Breast epithelium (tissue), 4 donors: ENCODE measurements around the gene SLC22A23. TPM values are rescaled to one million over a fixed set of nuclear protein-coding genes. Genes with fewer than 3 reads are reported as not detected.
A peak's percentile ranks its signal among the peaks of the same experiment; 100 is the strongest.

Source experiments
- DNase-seq, 2 donors: peaks; one replicate each; pipeline ENCODE4 v3.0.0-alpha.2; 2019; ENCODE audit warnings: low spot score in 2 of 2
- H3K27ac ChIP-seq, 2 donors: fragments of 200-600 bp; sonication (generic) in 1 of 2; one replicate each; pipeline ENCODE4 v1.5.1; 2016 to 2019; ENCODE audit warnings: mild to moderate bottlenecking in 1 of 2
- H3K27me3 ChIP-seq, 2 donors: fragments of 200-600 bp; sonication (generic) in 1 of 2; one replicate each; pipeline versions ENCODE4 v1.5.1 to v1.6.0; 2017 to 2019; ENCODE audit warnings: control low read depth in 1 of 2, mild to moderate bottlenecking in 1 of 2
- H3K36me3 ChIP-seq: fragments of 200-600 bp; one replicate; pipeline ENCODE4 v1.5.1; 2019
- H3K4me1 ChIP-seq, 2 donors: fragments of 200-600 bp; sonication (generic); one replicate each; pipeline ENCODE4 v1.5.1; 2016 to 2019; ENCODE audit warnings: control low read depth in 1 of 2
- H3K4me3 ChIP-seq, 3 donors: fragments of 200-600 bp; sonication (generic); 1 replicate in 2 of 3; 2 replicates in 1 of 3; pipeline ENCODE4 v1.5.1; 2016 to 2019; ENCODE audit warnings: mild to moderate bottlenecking in 3 of 3, moderate library complexity in 2 of 3
- H3K9me3 ChIP-seq, 2 donors: fragments of 200-600 bp; sonication (generic) in 1 of 2; one replicate each; pipeline ENCODE4 v1.5.1; 2016 to 2019; ENCODE audit warnings: control low read depth in 1 of 2
- POLR2A ChIP-seq: fragments of 450-650 bp; IDR thresholded peaks from one replicate; pipeline ENCODE4 v1.6.1; 2016; ENCODE audit warnings: antibody characterized with exemption, mild to moderate bottlenecking, moderate library complexity
- POLR2AphosphoS5 ChIP-seq, 3 donors: sonication (generic); formaldehyde crosslinking; IDR thresholded peaks; one replicate each; pipeline ENCODE4 v1.6.1; 2017; ENCODE audit warnings: antibody characterized with exemption in 3 of 3
- intact Hi-C: fragments of 100-400 bp; cut with DNase I; formaldehyde crosslinking; loops from one replicate; pipeline ENCODE4 v1.15.1; 2023; ENCODE audit warnings: low total_unique reads
- total RNA-seq, 3 donors: library from RNA; depleted of rRNA; stranded (reverse); fragments of >200 nt; gene quantifications; one replicate each; pipeline ENCODE4 v1.1.0, GENCODE V29; 2016
- TF ChIP-seq, protein P1 (sequence below), 3 donors: fragments of 450-650 bp; IDR thresholded peaks; one replicate each; pipeline ENCODE4 v1.5.1; 2016 to 2017; ENCODE audit warnings: antibody characterized with exemption in 3 of 3, mild to moderate bottlenecking in 3 of 3, moderate library complexity in 3 of 3

The SLC22A23 gene
- total RNA-seq, 3 donors from 2014 or later = 10.9 to 26.3 (median 22.9) TPM

DNA sequence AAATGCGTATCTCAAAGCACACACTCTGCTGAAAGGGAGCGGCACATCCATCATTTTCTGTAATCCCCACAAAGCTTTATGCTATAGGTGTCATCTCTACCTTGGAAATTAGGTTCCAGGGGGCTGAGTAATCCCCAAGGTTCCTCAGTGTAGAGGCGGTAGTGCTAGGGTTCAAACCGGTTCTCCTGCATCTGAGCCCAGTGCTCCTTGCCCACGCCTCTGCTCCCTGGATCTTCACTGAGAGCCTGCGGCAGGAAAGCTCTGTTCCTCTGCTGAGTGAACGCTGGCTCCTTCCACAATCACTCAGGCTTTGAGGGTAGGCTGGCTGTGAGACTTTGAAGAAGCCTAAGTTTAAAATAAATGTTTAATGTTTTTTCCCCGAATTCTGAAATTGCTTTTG is 24.9 kb downstream of the SLC22A23 start:
- TF ChIP-seq POLR2AphosphoS5 (IDR thresholded peaks at IDR 0.05) = no peak
- TF ChIP-seq, protein P1, sequence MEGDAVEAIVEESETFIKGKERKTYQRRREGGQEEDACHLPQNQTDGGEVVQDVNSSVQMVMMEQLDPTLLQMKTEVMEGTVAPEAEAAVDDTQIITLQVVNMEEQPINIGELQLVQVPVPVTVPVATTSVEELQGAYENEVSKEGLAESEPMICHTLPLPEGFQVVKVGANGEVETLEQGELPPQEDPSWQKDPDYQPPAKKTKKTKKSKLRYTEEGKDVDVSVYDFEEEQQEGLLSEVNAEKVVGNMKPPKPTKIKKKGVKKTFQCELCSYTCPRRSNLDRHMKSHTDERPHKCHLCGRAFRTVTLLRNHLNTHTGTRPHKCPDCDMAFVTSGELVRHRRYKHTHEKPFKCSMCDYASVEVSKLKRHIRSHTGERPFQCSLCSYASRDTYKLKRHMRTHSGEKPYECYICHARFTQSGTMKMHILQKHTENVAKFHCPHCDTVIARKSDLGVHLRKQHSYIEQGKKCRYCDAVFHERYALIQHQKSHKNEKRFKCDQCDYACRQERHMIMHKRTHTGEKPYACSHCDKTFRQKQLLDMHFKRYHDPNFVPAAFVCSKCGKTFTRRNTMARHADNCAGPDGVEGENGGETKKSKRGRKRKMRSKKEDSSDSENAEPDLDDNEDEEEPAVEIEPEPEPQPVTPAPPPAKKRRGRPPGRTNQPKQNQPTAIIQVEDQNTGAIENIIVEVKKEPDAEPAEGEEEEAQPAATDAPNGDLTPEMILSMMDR (IDR thresholded peaks at IDR 0.05) = no peak
- TF ChIP-seq POLR2A = no peak
- intact Hi-C loops = no loop called here
- Histone ChIP-seq H3K36me3 (no peaks in the 10 kb centered on the region), H3K4me3 (no peak overlapping the region), H3K27ac (peak overlapping the region in 1 of 2 donors; percentile 25), H3K27me3 (no peaks in the 10 kb centered on the region), H3K4me1 (peaks cover 0 to 9% of the 10 kb centered on the region in 2 donors), H3K9me3 (no peaks in the 10 kb centered on the region)
- no peak for DNase-seq

DNA sequence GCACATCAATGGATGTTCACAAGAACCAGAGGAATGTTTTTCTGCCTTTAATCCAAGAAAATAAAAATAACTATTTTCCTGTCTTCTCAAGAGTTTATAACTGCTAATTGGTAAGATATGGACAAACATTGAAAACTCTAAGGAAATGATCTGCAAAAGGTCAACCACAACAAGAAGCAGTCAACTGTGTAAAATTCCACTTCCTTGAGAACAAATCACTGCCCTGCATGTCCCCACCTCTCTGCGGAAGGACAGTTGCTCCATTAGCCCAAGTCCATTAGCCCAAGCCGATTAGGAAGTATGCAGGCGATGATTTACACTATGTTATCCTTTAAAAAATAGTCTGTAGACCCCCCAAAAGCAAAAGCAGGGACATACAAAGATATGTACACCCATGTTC is 27.6 kb downstream of the SLC22A23 start:
- H3K27ac ChIP-seq = no peak overlapping the region
- H3K9me3 ChIP-seq = no peaks in the 10 kb centered on the region
- H3K36me3 ChIP-seq = no peaks in the 10 kb centered on the region
- peaks cover 0 to 9% of the 10 kb centered on the region in 2 donors for H3K4me1 ChIP-seq
- no peak for DNase-seq
- H3K4me3 ChIP-seq = no peak overlapping the region
- no peaks in the 10 kb centered on the region for H3K27me3 ChIP-seq
- no peak for TF ChIP-seq POLR2A
- TF ChIP-seq, protein P1 (IDR thresholded peaks at IDR 0.05) = no peak
- no peak for TF ChIP-seq POLR2AphosphoS5 (IDR thresholded peaks at IDR 0.05)
- intact Hi-C loops = no loop called here

DNA sequence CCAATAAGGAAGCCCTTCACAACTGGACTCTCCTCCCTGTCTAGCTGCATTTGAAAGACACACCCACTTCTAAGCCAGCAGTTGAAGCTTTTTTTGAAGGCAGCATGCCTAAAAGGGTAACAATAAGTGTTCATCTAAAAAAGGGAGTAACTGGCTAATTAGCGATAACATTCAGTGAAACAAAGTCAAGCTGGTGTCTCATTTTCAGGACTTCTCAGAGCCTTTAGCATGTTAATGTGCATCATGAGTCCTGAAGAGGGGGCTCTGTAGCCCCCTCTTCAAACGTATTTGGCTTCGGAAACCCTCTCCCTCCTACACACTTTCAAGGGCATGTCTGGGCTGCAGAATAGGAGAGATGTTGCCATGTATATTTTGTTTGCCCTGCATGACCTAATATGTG is 28.1 kb downstream of the SLC22A23 start:
- H3K4me3 ChIP-seq = no peak overlapping the region
- TF ChIP-seq, protein P1 (IDR thresholded peaks at IDR 0.05) = no peak
- TF ChIP-seq POLR2AphosphoS5 (IDR thresholded peaks at IDR 0.05) (no peak), POLR2A (no peak)
- H3K27me3 ChIP-seq = no peaks in the 10 kb centered on the region
- H3K36me3 ChIP-seq = no peaks in the 10 kb centered on the region
- no peaks in the 10 kb centered on the region for H3K9me3 ChIP-seq
- peaks cover 0 to 9% of the 10 kb centered on the region in 2 donors for H3K4me1 ChIP-seq
- no peak overlapping the region for H3K27ac ChIP-seq
- no peak for DNase-seq
- intact Hi-C loops = no loop called here

DNA sequence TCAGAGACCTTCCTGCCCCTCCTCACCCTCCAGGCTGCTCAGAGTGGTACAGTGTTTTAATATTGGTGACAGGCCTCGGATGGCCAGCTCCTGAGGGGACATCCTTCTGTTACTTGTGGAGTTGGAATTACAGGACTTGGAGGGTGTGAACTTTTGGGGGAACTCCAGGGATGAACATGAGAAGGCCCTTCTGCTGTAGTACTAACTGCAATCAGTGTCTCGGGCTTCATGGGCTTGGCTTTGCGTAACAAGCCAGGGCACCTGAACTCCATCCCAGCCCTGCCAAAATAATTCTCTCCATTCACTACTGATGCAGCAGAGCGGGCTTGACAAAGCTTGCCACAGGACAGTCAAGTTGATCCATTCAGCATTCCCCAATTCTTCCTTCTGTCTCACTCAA is 28.6 kb downstream of the SLC22A23 start:
- Histone ChIP-seq H3K9me3 (no peaks in the 10 kb centered on the region), H3K4me3 (no peak overlapping the region), H3K27me3 (no peaks in the 10 kb centered on the region), H3K27ac (peak overlapping the region; percentile 45 to 59), H3K4me1 (peaks cover 0 to 9% of the 10 kb centered on the region in 2 donors), H3K36me3 (no peaks in the 10 kb centered on the region)
- TF ChIP-seq POLR2A (no peak), POLR2AphosphoS5 (IDR thresholded peaks at IDR 0.05) (no peak)
- TF ChIP-seq, protein P1 (IDR thresholded peaks at IDR 0.05) = no peak
- DNase-seq = peak in 1 of 2 donors; percentile 37
- intact Hi-C loops = no loop called here

DNA sequence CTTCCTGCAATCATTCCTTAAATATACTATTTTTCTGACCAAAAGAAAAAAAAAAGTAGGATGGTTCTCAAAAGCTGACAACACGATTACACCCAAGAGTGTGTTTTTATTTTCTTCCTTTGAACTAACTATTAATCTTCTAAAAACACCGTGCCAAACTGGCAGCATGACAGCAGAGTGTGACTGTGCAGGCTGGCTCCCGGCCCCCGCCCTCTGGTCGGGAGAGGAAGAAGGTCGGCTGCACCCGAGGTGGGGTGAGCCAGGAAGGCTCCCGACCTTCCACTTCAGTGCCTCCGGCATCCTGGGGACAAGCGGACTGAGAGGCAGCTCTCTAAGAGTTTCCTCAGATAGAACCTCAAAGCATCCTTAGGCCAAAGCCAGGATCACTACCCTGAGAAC is 29.2 kb downstream of the SLC22A23 start:
- Histone ChIP-seq H3K9me3 (no peaks in the 10 kb centered on the region), H3K4me3 (no peak overlapping the region), H3K27me3 (no peaks in the 10 kb centered on the region), H3K27ac (peak overlapping the region; percentile 45 to 59), H3K4me1 (peaks cover 0 to 9% of the 10 kb centered on the region in 2 donors), H3K36me3 (no peaks in the 10 kb centered on the region)
- DNase-seq = peak in 1 of 2 donors; percentile 33
- intact Hi-C loops = no loop called here
- no peak for TF ChIP-seq POLR2A
- no peak for TF ChIP-seq POLR2AphosphoS5 (IDR thresholded peaks at IDR 0.05)
- TF ChIP-seq, protein P1 (IDR thresholded peaks at IDR 0.05) = no peak
